Measurements from ENCODE around the gene NXPE2. TPM values are rescaled to one million over a fixed set of nuclear protein-coding genes. Genes with fewer than 3 reads are reported as not detected.

NXPE2 gene
- polyA plus RNA-seq, 1 donor (not counting 4 experiments of a cell fraction or from before 2014, with no cell fraction given): 0.09 TPM

DNA sequence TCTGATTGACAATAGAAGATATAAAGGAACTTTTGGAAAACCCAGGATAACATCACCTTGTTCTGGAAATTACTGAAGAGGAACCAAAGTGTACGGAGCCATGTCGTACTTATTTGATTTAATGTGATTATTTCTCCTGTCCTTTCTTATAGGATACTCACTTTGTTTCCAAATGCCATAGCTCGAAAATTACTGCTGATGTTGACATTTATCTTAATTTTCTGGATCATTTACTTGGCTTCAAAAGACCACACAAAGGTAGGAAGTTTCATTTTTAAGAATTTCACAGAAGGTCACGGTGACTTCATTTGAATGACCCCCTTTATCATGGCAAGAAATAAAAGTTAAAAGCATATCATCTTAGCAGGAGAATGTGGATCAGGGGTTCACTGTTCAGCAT, 1.2 kb downstream of the NXPE2 start:
- H3K9me3 ChIP-seq (ENCODE audit: control insufficient read depth, low read depth, low read length): no peaks in the 10 kb centered on the region
- H3K9me1 ChIP-seq (ENCODE audit: control insufficient read depth, extremely low read depth, insufficient read depth, low read length): no peaks in the 10 kb centered on the region
- H3K4me1 ChIP-seq (ENCODE audit: control insufficient read depth, extremely low read depth, insufficient read depth, low read length): no peaks in the 10 kb centered on the region
- H3K36me3 ChIP-seq (ENCODE audit: control insufficient read depth in 2 of 2, extremely low read depth in 1 of 2, insufficient read depth in 2 of 2, low read length in 2 of 2): no peaks in the 10 kb centered on the region
- no peak for DNase-seq (ENCODE audit: low read depth, low spot score)
- no peak overlapping the region for H3K4me2 ChIP-seq (ENCODE audit: control insufficient read depth, extremely low read depth, insufficient read depth, low read depth, low read length)
- no peak overlapping the region for H3K4me3 ChIP-seq (ENCODE audit: control insufficient read depth in 2 of 3, extremely low read depth in 1 of 3, insufficient read depth in 2 of 3, low read depth in 1 of 3, low read length in 3 of 3)
- no peaks in the 10 kb centered on the region for H3K27me3 ChIP-seq (ENCODE audit: control insufficient read depth, extremely low read depth, insufficient read depth, low read length)
- no peak overlapping the region for H2AFZ ChIP-seq (ENCODE audit: control insufficient read depth, low read length)
- TF ChIP-seq EZH2 (IDR thresholded peaks at IDR 0.05; ENCODE audit: low read length): no peak
- TF ChIP-seq, protein P1, sequence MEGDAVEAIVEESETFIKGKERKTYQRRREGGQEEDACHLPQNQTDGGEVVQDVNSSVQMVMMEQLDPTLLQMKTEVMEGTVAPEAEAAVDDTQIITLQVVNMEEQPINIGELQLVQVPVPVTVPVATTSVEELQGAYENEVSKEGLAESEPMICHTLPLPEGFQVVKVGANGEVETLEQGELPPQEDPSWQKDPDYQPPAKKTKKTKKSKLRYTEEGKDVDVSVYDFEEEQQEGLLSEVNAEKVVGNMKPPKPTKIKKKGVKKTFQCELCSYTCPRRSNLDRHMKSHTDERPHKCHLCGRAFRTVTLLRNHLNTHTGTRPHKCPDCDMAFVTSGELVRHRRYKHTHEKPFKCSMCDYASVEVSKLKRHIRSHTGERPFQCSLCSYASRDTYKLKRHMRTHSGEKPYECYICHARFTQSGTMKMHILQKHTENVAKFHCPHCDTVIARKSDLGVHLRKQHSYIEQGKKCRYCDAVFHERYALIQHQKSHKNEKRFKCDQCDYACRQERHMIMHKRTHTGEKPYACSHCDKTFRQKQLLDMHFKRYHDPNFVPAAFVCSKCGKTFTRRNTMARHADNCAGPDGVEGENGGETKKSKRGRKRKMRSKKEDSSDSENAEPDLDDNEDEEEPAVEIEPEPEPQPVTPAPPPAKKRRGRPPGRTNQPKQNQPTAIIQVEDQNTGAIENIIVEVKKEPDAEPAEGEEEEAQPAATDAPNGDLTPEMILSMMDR (optimal IDR thresholded peaks at IDR 0.05 in 1 of 3, IDR thresholded peaks at IDR 0.05 in 1 of 3, conservative IDR thresholded peaks at IDR 0.05 in 1 of 3; ENCODE audit: extremely low read depth in 1 of 3, insufficient read depth in 2 of 3, low read length in 3 of 3): no peak
- H3K79me2 ChIP-seq (ENCODE audit: control insufficient read depth, insufficient read depth, low read length): no peaks in the 10 kb centered on the region
- H3K27ac ChIP-seq (ENCODE audit: control insufficient read depth, insufficient read depth, low read length): no peak overlapping the region
- FAIRE-seq: no peak
- dilution Hi-C loops (cut with MboI; ENCODE audit: extremely low pct_ligation_motif_present, low sequenced_read_pairs): no loop called here
- H3K9ac ChIP-seq (ENCODE audit: control insufficient read depth, extremely low read depth, insufficient read depth, low read length): no peak overlapping the region
- H4K20me1 ChIP-seq (ENCODE audit: control insufficient read depth, extremely low read depth, insufficient read depth, low read length): no peaks in the 10 kb centered on the region

DNA sequence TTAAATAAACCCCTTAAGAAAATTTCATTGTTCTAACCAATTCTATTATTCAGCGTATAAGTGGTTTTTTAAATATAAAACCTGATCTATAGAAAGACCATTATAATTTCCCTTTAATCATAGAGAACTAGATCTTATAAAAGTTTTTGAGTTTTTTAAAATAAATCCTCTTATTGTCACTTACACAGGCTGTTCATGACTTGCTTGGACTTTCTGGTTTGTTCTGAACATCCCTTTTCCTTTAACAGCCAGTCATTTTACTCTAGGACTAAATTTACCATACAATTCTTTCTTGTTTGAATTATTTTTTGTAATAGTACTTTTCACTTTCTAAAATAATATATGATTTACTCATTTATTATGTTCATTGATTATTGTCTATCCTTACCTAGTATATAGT, 4.7 kb downstream of the NXPE2 start:
- no peak overlapping the region for H3K4me3 ChIP-seq (ENCODE audit: control insufficient read depth in 2 of 3, extremely low read depth in 1 of 3, insufficient read depth in 2 of 3, low read depth in 1 of 3, low read length in 3 of 3)
- H3K4me2 ChIP-seq (ENCODE audit: control insufficient read depth, extremely low read depth, insufficient read depth, low read depth, low read length): no peak overlapping the region
- H3K79me2 ChIP-seq (ENCODE audit: control insufficient read depth, insufficient read depth, low read length): no peaks in the 10 kb centered on the region
- H3K27ac ChIP-seq (ENCODE audit: control insufficient read depth, insufficient read depth, low read length): no peak overlapping the region
- no peak for TF ChIP-seq EZH2 (IDR thresholded peaks at IDR 0.05; ENCODE audit: low read length)
- TF ChIP-seq, protein P1 (optimal IDR thresholded peaks at IDR 0.05 in 1 of 3, IDR thresholded peaks at IDR 0.05 in 1 of 3, conservative IDR thresholded peaks at IDR 0.05 in 1 of 3; ENCODE audit: extremely low read depth in 1 of 3, insufficient read depth in 2 of 3, low read length in 3 of 3): no peak
- H3K9me1 ChIP-seq (ENCODE audit: control insufficient read depth, extremely low read depth, insufficient read depth, low read length): no peaks in the 10 kb centered on the region
- H3K4me1 ChIP-seq (ENCODE audit: control insufficient read depth, extremely low read depth, insufficient read depth, low read length): no peaks in the 10 kb centered on the region
- no peak for FAIRE-seq
- no peaks in the 10 kb centered on the region for H4K20me1 ChIP-seq (ENCODE audit: control insufficient read depth, extremely low read depth, insufficient read depth, low read length)
- dilution Hi-C loops (cut with MboI; ENCODE audit: extremely low pct_ligation_motif_present, low sequenced_read_pairs): no loop called here
- no peak overlapping the region for H3K9ac ChIP-seq (ENCODE audit: control insufficient read depth, extremely low read depth, insufficient read depth, low read length)
- DNase-seq (ENCODE audit: low read depth, low spot score): no peak
- no peak overlapping the region for H2AFZ ChIP-seq (ENCODE audit: control insufficient read depth, low read length)
- H3K9me3 ChIP-seq (ENCODE audit: control insufficient read depth, low read depth, low read length): no peaks in the 10 kb centered on the region
- H3K36me3 ChIP-seq (ENCODE audit: control insufficient read depth in 2 of 2, extremely low read depth in 1 of 2, insufficient read depth in 2 of 2, low read length in 2 of 2): no peaks in the 10 kb centered on the region
- H3K27me3 ChIP-seq (ENCODE audit: control insufficient read depth, extremely low read depth, insufficient read depth, low read length): no peaks in the 10 kb centered on the region

Measured in keratinocyte (primary cell).